Stimulated activated CD4-positive, alpha-beta T cell treated with anti-CD3 and anti-CD28 coated beads, Interleukin-15, amount 100 ng/mL, for 24 hours (primary cell): ENCODE results near the gene SLC9A4.

ENCODE experiments used
- DNase-seq: peaks from one replicate; pipeline ENCODE4 v3.0.0-alpha.2; 2020

Gene SLC9A4, protein sequence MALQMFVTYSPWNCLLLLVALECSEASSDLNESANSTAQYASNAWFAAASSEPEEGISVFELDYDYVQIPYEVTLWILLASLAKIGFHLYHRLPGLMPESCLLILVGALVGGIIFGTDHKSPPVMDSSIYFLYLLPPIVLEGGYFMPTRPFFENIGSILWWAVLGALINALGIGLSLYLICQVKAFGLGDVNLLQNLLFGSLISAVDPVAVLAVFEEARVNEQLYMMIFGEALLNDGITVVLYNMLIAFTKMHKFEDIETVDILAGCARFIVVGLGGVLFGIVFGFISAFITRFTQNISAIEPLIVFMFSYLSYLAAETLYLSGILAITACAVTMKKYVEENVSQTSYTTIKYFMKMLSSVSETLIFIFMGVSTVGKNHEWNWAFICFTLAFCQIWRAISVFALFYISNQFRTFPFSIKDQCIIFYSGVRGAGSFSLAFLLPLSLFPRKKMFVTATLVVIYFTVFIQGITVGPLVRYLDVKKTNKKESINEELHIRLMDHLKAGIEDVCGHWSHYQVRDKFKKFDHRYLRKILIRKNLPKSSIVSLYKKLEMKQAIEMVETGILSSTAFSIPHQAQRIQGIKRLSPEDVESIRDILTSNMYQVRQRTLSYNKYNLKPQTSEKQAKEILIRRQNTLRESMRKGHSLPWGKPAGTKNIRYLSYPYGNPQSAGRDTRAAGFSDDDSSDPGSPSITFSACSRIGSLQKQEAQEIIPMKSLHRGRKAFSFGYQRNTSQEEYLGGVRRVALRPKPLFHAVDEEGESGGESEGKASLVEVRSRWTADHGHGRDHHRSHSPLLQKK

GRCh38 chr2:102473020-102473419 is at the start of gene SLC9A4:
Gene SLC9A4, plus strand, starts transcription at chr2:102473226. Its CDS starts 534 bp downstream, at chr2:102473760.
- peak; percentile 72 for DNase-seq

GRCh38 chr2:102423368-102423767 is 49.7 kb upstream of the SLC9A4 start:
- DNase-seq, result no peak

DNA sequence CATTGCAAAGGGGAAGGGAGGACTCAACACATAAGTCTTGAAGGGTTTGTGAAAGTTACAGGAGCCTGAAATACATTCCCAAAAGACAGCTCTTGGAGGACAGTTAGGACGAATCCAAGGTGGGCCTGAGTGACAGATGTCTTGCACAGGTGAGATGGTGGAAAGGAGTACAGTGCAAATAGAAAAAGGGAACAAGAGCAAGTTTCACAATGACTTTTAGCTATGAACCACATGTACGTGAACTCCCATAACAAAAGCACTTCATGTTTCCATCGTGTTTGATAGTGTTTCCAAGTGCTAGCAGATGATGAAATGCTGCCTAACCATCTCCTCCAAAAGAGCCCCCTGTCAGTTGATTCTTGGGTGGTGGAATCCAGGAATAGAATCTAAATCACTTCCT is 48.3 kb upstream of the SLC9A4 start:
- no peak for DNase-seq

DNA sequence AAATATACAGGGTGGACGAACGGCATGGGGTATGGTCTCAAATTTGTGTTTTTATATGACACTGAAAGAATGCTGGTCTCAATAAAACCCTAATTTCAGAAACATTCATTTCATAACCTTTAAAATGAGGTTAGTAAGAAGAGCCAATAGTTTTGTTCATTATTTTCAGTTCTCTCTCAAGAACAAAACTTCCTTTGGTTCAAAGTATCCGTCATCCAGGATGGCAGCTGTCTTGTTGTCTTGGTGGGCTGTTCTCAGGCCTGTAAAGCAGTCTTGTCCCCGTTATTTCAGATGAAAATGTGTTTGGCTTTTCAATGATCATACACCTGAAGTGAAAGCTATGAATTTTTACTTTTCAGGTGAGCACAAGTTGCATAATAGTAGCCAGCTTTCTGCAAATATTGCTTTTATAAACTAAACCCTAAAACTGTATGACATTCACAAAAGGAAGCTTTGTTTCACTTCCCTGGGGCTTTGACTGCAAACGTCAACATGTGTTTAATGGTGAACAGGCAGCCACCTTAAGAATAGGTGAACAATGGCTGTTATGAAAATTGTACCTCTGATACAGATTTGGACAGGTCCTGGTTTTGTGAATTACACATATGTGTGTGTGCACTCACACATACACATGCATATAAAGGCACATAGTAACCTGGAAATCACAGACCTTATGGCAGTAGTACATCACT is 47.4 kb upstream of the SLC9A4 start:
- no peak for DNase-seq

DNA sequence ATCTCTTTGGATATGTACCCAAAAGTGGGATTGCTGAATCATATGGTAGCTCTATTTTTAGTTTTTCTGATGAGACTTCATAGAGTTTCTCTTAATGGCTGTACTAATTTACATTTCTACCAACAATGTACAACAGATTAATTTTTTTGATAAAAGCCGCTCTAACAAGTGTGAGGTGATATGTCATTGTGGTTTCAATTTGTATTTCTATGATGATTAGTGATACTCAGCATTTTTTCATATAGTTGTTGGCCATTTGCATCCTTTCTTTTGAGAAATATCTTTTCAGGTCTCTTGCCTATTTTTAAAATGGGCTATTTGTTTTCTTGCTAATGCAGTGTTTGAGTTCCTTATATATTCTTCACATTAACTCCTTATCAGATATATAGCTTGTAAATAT is 45.8 kb upstream of the SLC9A4 start:
- DNase-seq, result no peak

DNA sequence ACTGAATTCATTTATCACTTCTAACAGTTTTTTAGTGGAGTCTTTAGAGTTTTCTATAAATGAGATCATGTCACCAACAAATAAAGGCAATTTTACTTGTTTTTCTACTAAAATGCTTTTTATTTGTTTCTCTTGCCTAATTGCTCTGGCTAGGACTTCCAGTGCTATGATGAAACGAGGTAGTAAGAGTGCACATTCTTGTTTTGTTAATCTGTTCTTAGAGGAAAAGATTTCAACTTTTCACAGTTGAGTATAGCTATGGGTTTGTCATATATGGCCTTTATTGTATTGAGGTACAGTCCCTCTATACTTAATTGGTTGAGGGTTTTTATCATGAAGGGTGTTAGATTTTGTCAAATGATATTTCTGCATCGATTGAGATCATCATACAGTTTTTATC is 44.5 kb upstream of the SLC9A4 start:
- no peak for DNase-seq

GRCh38 chr2:102432386-102432785 is 40.6 kb upstream of the SLC9A4 start:
- DNase-seq, result no peak

DNA sequence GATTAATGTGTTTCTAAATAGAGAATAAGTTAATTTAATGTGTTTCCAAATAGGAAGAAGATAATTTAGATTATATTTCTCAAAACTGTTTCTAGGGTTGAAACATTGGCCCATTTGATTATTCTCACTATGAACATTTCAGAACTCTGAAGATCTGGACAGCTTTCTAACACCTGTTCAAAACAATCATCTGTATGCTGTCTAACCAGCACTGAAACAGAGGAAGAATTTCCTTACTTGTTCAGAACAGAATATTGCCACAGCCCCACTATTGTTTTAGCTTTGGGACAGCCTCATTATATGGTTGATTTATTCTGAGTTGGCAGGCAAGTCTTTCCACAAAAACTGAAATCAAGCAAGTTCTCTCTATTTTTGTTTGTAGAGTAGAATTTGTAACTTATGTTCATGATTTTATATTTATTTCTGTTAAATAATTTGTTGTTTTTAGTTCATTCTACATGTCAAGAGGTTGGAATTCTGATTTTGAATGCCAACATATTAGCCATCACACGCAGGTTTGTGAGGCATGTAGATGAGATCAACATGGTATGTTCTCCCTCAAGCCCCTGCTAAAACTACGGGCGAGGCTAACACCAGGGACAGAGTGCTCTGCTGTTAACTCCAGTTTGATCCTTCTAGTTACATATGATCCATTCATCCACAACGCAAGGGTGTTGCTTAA is 38.9 kb upstream of the SLC9A4 start:
- DNase-seq, result no peak

GRCh38 chr2:102434655-102435381 is 38.2 kb upstream of the SLC9A4 start:
- no peak for DNase-seq

DNA sequence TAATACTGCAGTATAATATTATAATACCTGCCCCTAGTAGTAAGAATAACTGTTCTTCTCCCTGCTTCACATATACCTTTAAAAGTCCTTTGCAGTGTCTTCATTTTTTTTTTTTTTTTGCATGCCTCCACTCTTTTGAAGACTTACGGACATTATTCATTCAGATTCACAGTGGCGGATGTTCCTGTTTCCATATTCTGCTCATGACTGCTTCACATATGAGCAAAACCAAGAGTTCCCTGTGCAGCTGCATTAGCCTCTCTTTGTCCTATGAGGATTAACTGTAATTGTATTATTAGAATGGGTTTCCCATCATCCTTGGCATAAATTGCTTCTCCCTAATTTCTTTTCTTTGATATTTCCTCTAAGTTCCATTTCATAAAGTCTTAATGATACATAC is 37.3 kb upstream of the SLC9A4 start:
- no peak for DNase-seq

DNA sequence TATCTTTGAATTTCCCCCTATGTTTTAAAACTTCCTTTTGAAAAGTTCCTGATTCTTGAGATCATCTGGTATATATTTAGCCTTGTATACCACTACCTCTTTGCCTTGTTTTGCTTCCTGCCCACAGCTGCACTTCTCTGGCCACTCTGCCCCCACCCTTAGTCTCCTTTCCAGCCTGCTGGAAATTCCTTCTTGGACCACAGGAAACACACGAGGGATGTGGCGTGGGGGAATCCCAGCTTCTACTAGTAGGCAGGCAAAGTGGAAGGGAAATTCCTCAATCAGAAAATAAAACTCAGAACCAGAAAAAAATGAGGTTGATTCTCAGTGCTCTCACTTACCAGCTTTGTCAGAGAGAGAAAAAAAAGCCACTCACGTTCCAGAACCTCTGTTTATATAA is 36.7 kb upstream of the SLC9A4 start:
- peak; percentile 47 for DNase-seq

- peak; percentile 37 for DNase-seq
Measured at GRCh38 chr2:102437122-102437521, 35.9 kb upstream of the SLC9A4 start.

- DNase-seq, result no peak
Measured at GRCh38 chr2:102438111-102438510, 34.9 kb upstream of the SLC9A4 start.

GRCh38 chr2:102438578-102438977 is 34.4 kb upstream of the SLC9A4 start:
- DNase-seq, result no peak

DNA sequence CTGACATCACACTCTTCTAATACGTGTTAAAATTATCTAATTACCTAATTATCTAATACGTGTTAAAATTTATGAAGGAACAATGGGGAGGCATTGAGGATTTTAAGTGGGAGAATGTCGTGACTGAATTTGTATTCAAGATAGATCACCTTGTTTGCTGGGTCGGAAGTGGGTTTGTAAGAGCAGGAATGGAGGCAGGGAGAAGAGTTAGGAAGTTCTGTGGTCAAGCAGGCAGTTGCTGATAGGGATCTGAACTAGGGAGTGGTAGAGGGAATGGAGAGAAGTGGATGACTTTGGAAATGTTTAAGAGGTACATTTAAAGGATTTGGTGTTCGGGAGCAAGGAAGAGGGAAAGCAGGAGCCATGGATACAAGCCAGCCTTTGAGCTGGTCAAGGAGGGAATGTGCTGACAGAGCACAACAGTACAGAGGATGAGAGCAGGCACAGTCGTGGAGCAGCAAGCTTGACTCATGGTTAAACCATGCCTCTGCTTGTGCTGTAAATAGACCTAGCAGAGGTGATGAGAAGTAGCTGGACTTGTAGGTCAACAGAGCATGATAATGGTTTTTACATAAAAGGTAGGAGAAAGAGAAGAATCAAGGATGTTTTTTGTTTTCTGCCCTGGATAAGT is 33.8 kb upstream of the SLC9A4 start:
- no peak for DNase-seq

- peak; percentile 58 for DNase-seq
Measured at GRCh38 chr2:102442967-102443828, 29.8 kb upstream of the SLC9A4 start.

- DNase-seq, result no peak
Measured at GRCh38 chr2:102444233-102444632, 28.8 kb upstream of the SLC9A4 start.

DNA sequence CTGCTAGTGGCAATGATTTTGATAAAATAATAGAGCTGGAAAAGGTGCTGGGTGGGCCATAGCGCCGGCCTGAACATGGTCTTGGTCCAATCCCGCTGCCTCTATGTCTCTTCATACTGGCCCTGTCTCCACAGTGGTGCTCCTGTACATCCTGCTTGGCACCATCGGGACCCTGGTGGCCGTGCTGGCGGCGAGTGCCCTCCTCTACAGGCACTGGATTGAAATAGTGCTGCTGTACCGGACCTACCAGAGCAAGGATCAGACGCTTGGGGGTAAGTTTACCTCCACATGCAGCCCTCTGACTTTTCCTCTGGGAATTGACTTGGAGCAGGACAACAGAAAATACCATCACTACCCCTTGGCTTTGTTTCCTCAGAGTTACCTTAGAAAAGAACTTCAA is 26.1 kb upstream of the SLC9A4 start:
- no peak for DNase-seq

DNA sequence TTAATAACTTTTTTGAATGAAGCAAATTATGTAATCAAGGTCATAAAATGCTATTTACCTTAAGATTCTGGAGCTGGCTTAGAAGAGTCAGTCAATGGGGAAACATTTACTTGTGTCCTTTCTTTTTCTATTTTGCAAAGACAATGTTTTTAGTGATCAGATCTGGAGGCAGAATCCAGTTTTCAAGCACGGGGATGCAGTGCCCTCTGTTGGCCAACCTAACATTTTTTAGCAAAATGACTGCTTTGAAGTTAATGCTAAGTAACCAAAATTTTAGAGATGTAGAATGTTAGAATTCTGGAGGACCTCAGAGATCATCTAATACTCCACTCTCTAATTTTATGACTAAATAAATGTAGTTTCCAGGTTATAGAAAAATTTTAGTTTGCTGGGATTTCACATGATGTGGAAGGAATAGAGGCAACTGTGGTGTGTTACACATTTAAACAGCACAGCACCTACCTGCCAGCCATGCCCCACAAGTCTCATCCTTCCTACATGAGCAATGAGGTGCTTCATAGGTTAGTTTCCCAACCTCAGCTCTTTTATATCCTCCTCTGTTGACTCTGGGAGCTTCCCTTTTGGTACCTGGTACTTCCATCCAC is 23.6 kb upstream of the SLC9A4 start:
- DNase-seq, result peak; percentile 78

- DNase-seq, result no peak
Measured at GRCh38 chr2:102451968-102452367, 21.1 kb upstream of the SLC9A4 start.
